A549 (cell line): ENCODE data around the gene SLC38A11. TPM values are rescaled to one million over a fixed set of nuclear protein-coding genes. Genes with fewer than 3 reads are reported as not detected.
"Not testable (repeated sequence)": the region's sequence is repeated elsewhere in the genome, so short reads cannot be mapped to it uniquely, and the experiment has no call there.

ENCODE experiments used
- ATAC-seq, 2 experiments: fragments of 200-7000 bp in 1 of 2; fragments of >200 bp in 1 of 2; cut with Nextera tagmentation in 1 of 2; cut with Tn5 transposase in 1 of 2; 3 replicates each; pipeline versions ENCODE4 v1.8.0 to v1.9.1; 2018 to 2020; ENCODE audit warnings: mild to moderate bottlenecking in 1 of 2, moderate library complexity in 1 of 2
- CTCF ChIA-PET: fragments of 300-600 bp; sonication (Branson Sonifier 250); formaldehyde crosslinking; extraction: SDS; loops from one replicate; lab custom pipeline; 2021; ENCODE audit warnings: antibody characterized with exemption, inconsistent platforms; lab: Yijun Ruan, JAX
- POLR2A ChIA-PET: fragments of 350-600 bp; formaldehyde crosslinking; extraction: SDS; loops from one replicate; lab custom pipeline; 2021; ENCODE audit warnings: antibody characterized with exemption, inconsistent platforms; lab: Yijun Ruan, JAX
- DNase-seq, 2 experiments: peaks; one replicate each; pipeline versions ENCODE4 v3.0.0 to v3.0.0-alpha.2; 2011 to 2016; ENCODE audit warnings: low read depth in 1 of 2, low spot score in 1 of 2
- FAIRE-seq: peaks from 2 replicates; lab custom pipeline; 2011; peaks lifted over from hg19 to GRCh38; lab: Jason Lieb, UNC
- H3K27ac ChIP-seq, 2 experiments: fragments of >200 bp; sonication (Bioruptor Twin); formaldehyde crosslinking; 3 replicates each; pipeline ENCODE4 v1.5.1; 2016 to 2017
- H3K4me1 ChIP-seq: fragments of >200 bp; sonication (Bioruptor Twin); formaldehyde crosslinking; 3 replicates; pipeline ENCODE4 v1.6.1; 2016
- H3K4me2 ChIP-seq: fragments of >200 bp; sonication (Bioruptor Twin); formaldehyde crosslinking; 3 replicates; pipeline ENCODE4 v1.6.1; 2016
- H3K4me3 ChIP-seq: fragments of >200 bp; sonication (Bioruptor Twin); formaldehyde crosslinking; 3 replicates; pipeline ENCODE4 v1.5.1; 2016
- H3K9me3 ChIP-seq: fragments of >200 bp; sonication (Bioruptor Twin); formaldehyde crosslinking; 3 replicates; pipeline ENCODE4 v1.6.1; 2016
- BHLHE40 ChIP-seq: IDR thresholded peaks from 2 replicates; pipeline ENCODE4 v1.6.1; 2012; ENCODE audit warnings: low read depth, low read length, inconsistent platforms
- CEBPB ChIP-seq, 2 experiments: fragments of >200 bp in 1 of 2; sonication (Bioruptor Twin) in 1 of 2; formaldehyde crosslinking in 1 of 2; IDR thresholded peaks; 2 replicates each; pipeline ENCODE4 v1.6.1; 2012 to 2016
- EHMT2 ChIP-seq: fragments of 200-600 bp; sonication (generic); IDR thresholded peaks from 2 replicates; pipeline ENCODE4 v1.6.1; 2016; ENCODE audit warnings: antibody characterized with exemption, low read depth, mild to moderate bottlenecking, moderate library complexity
- ESRRA ChIP-seq: fragments of 150-350 bp; IDR thresholded peaks from 2 replicates; pipeline ENCODE4 v1.6.1; 2014; ENCODE audit warnings: mild to moderate bottlenecking, low read length, borderline replicate concordance
- HEYL ChIP-seq: fragments of 250-450 bp; sonication (Bioruptor Pico); IDR thresholded peaks from 2 replicates; pipeline ENCODE4 v1.8.0; 2021; ENCODE audit warnings: mild to moderate bottlenecking, moderate library complexity
- HOXB5 ChIP-seq: fragments of 250-450 bp; sonication (Bioruptor Pico); IDR thresholded peaks from 2 replicates; pipeline ENCODE4 v1.5.0; 2020; ENCODE audit warnings: mild to moderate bottlenecking, moderate library complexity
- KDM1A ChIP-seq: fragments of 200-600 bp; sonication (generic); IDR thresholded peaks from 2 replicates; pipeline ENCODE4 v1.6.1; 2016; ENCODE audit warnings: low read depth, mild to moderate bottlenecking
- MAZ ChIP-seq: fragments of 150-350 bp; IDR thresholded peaks from 2 replicates; pipeline ENCODE4 v1.6.1; 2014; ENCODE audit warnings: antibody characterized with exemption, low read depth, low read length, borderline replicate concordance
- NPAS2 ChIP-seq: fragments of 250-450 bp; sonication (Bioruptor Pico); IDR thresholded peaks from 2 replicates; pipeline ENCODE4 v1.8.0; 2022; ENCODE audit warnings: mild to moderate bottlenecking, moderate library complexity, borderline replicate concordance
- POLR2A ChIP-seq: IDR thresholded peaks from 2 replicates; pipeline ENCODE4 v1.6.1; 2012; ENCODE audit warnings: mild to moderate bottlenecking, low read length
- POLR2AphosphoS2 ChIP-seq: conservative IDR thresholded peaks from 2 replicates; pipeline ENCODE4 v1.6.1; 2012; ENCODE audit warnings: low read length, improper control_type of control experiment, inconsistent platforms
- RAD21 ChIP-seq, 2 experiments: fragments of >200 bp in 1 of 2; sonication (Bioruptor Twin) in 1 of 2; formaldehyde crosslinking in 1 of 2; IDR thresholded peaks in 1 of 2; conservative IDR thresholded peaks in 1 of 2; 2 replicates in 1 of 2; 3 replicates in 1 of 2; pipeline ENCODE4 v1.6.1; 2012 to 2018; ENCODE audit warnings: inconsistent platforms in 1 of 2
- RARB ChIP-seq: fragments of 250-450 bp; sonication (Bioruptor Pico); IDR thresholded peaks from 2 replicates; pipeline ENCODE4 v1.8.0; 2021; ENCODE audit warnings: mild to moderate bottlenecking, moderate library complexity
- RCOR1 ChIP-seq: fragments of 150-350 bp; IDR thresholded peaks from 2 replicates; pipeline ENCODE4 v1.6.1; 2014; ENCODE audit warnings: antibody characterized with exemption, low read length, low read depth
- ZNF302 ChIP-seq: fragments of 250-450 bp; sonication (Bioruptor Pico); IDR thresholded peaks from 2 replicates; pipeline ENCODE4 v1.9.0; 2021; ENCODE audit warnings: inconsistent platforms, mild to moderate bottlenecking, moderate library complexity
- ZSCAN20 ChIP-seq: fragments of 250-450 bp; sonication (Bioruptor Pico); IDR thresholded peaks from 2 replicates; pipeline ENCODE4 v1.8.0; 2022; ENCODE audit warnings: mild to moderate bottlenecking, moderate library complexity
- WGBS: methylation state at CpG from one replicate; pipeline ENCODE4 v1.1.6; 2017; ENCODE audit errors: missing lambda C conversion rate; 5-methylcytosine and 5-hydroxymethylcytosine counted together
- polyA plus RNA-seq, 4 experiments: library from polyadenylated mRNA; depleted of rRNA in 3 of 4; stranded (reverse); fragments of >200 nt; fragmentation: RNase III in 1 of 4; extraction: RNeasy Plus Mini Kit Qiagen cat#74134 plus additional on column Dnase treatment in 1 of 4; gene quantifications; 2 replicates in 3 of 4; 3 replicates in 1 of 4; pipeline ENCODE4 v1.2.3, GENCODE V29; 2011 to 2017
- TF ChIP-seq, protein P1 (sequence below): fragments of >200 bp; sonication (Bioruptor Twin); formaldehyde crosslinking; IDR thresholded peaks from 2 replicates; pipeline ENCODE4 v1.6.1; 2016
- TF ChIP-seq, protein P2 (sequence below): IDR thresholded peaks from 2 replicates; pipeline ENCODE4 v1.6.1; 2012
- TF ChIP-seq, protein P3 (sequence below): IDR thresholded peaks from 2 replicates; pipeline ENCODE4 v1.6.1; 2012
- TF ChIP-seq, protein P4 (sequence below): fragments of 200-600 bp; sonication (generic); IDR thresholded peaks from 2 replicates; pipeline ENCODE4 v1.6.1; 2016; ENCODE audit warnings: antibody characterized with exemption, mild to moderate bottlenecking, moderate library complexity

Gene SLC38A11
- polyA plus RNA-seq, 2 of the 4 experiments (the other 2 are of a cell fraction), result 0.05 to 0.22 TPM

DNA sequence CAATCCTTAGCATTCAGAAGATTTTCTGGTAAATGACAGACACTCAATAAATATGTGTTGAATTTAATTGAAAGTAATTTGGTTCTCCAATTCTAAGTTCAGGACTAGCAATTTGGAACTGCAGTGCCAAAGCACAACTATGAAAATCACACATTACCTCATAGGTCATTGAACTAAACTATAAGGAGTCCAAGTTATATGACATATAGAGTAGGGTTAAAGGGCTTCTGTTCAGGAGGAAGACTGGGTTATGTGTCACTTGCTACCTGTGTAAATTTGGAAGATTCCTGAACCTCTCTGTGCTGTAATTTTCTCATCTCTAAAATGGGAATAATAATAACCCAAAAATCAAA lies 85.9 kb downstream of the SLC38A11 start:
- CTCF ChIA-PET, result no interaction called here
- Histone ChIP-seq H3K9me3 (no peaks in the 10 kb centered on the region), H3K4me1 (no peaks in the 10 kb centered on the region), H3K4me3 (no peak overlapping the region)
- no peak for DNase-seq
- TF ChIP-seq HEYL (CRISPR knock-in tag), result no peak
- TF ChIP-seq RAD21 (conservative IDR thresholded peaks at IDR 0.05 in 1 of 2, IDR thresholded peaks at IDR 0.05 in 1 of 2), result no peak
- TF ChIP-seq, protein P1, sequence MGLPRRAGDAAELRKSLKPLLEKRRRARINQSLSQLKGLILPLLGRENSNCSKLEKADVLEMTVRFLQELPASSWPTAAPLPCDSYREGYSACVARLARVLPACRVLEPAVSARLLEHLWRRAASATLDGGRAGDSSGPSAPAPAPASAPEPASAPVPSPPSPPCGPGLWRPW, result no peak
- TF ChIP-seq BHLHE40, result no peak
- no peak for TF ChIP-seq RARB (CRISPR knock-in tag)
- no peak for TF ChIP-seq POLR2AphosphoS2
- TF ChIP-seq, protein P2, sequence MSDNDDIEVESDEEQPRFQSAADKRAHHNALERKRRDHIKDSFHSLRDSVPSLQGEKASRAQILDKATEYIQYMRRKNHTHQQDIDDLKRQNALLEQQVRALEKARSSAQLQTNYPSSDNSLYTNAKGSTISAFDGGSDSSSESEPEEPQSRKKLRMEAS, result no peak
- TF ChIP-seq, all 56 proteins: peak for 0
- Histone ChIP-seq H3K27ac (no peak overlapping the region), H3K4me2 (no peak overlapping the region)
- no peak for FAIRE-seq
- POLR2A ChIA-PET, result no interaction called here
- ATAC-seq, result no peak

DNA sequence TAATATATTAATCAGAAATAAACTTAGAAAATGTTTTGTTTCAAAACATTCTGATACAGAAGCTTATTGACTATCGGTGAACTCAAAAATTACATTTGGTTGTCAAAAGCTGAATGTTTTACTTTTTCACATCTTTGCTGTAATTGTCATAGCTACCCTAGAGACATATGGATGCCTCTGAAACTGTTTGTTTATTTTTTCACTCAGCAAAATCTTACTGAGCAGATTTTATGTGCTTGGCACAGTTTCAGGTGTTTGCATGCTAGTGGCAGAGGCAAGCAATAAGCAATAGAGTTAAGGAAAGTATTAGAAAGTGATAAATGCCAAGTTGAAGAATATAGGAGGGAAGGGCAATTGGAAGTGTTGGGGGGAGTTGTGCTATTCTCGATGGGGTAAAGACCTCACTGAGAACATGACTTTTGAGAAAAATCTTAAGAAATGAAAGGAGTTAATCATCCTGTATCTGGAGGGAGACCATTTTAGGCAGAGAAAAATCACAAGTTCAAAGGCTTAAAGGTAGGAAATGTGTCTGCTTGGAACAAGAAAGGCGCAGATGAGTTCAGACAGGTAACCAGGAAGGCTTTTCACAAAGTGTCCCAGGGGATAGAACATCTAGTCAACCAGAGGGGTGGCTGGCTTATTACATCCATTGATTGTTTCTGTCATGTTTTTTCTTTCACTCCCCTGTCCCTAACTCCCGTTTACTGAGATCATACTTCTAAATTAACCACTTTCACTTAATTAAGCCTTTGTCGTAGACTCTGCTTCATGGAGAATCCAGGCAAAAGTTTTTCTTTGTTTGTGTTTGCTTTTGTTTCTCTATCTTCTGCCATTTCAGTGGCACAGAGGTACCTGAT lies 86.5 kb downstream of the SLC38A11 start:
- TF ChIP-seq ESRRA (no peak), CEBPB (IDR thresholded peaks at IDR 0.05) (no peak), POLR2A (no peak), ZSCAN20 (CRISPR knock-in tag) (no peak), HOXB5 (CRISPR knock-in tag) (no peak), ZNF302 (CRISPR knock-in tag) (no peak), RCOR1 (no peak)
- TF ChIP-seq, protein P2, result no peak
- Histone ChIP-seq H3K4me3 (no peak overlapping the region), H3K4me1 (no peaks in the 10 kb centered on the region), H3K9me3 (no peaks in the 10 kb centered on the region), H3K4me2 (no peak overlapping the region), H3K27ac (no peak overlapping the region)
- FAIRE-seq, result no peak
- POLR2A ChIA-PET, result no interaction called here
- 85% methylated on average over 5 of the region's 5 CpGs for WGBS
- CTCF ChIA-PET, result no interaction called here
- no peak for DNase-seq
- no peak for ATAC-seq

DNA sequence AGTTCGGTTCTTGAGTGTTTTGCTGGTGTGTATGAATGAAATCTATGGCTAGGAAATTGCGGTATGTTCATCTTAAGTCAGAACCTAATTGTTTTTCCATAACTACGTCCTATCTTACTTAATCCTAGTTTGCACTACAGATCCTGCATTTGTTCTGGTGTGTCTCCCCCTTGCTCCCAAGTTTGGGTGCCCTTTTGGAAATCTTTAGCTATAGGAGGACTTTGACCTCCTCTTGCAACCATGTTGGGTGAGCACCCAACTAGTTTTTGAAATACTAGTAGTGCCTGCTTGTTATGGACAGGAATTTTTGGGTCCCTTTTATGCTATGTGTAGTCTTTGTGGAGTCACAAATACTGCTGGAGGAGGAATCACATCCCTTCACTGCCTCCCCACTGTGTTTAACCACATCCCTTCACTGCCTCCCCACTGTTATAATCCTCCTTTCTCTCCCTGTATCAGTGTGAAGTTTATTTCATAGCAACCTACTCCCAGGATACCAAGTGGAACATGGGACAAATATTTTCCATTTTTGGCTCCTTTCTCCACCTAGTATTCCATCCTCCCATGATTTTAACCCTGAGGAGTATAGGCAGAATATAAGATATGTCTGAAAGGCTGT lies 87.4 kb downstream of the SLC38A11 start:
- Histone ChIP-seq H3K27ac (no peak overlapping the region), H3K9me3 (no peaks in the 10 kb centered on the region), H3K4me1 (no peaks in the 10 kb centered on the region), H3K4me3 (no peak overlapping the region), H3K4me2 (no peak overlapping the region)
- POLR2A ChIA-PET, result no interaction called here
- DNase-seq (no peak), ATAC-seq (no peak), FAIRE-seq (no peak)
- WGBS, result 39% methylated on average over 3 of the region's 3 CpGs
- TF ChIP-seq, protein P3, sequence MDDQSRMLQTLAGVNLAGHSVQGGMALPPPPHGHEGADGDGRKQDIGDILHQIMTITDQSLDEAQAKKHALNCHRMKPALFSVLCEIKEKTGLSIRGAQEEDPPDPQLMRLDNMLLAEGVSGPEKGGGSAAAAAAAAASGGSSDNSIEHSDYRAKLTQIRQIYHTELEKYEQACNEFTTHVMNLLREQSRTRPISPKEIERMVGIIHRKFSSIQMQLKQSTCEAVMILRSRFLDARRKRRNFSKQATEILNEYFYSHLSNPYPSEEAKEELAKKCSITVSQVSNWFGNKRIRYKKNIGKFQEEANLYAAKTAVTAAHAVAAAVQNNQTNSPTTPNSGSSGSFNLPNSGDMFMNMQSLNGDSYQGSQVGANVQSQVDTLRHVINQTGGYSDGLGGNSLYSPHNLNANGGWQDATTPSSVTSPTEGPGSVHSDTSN, result no peak
- TF ChIP-seq, protein P4, sequence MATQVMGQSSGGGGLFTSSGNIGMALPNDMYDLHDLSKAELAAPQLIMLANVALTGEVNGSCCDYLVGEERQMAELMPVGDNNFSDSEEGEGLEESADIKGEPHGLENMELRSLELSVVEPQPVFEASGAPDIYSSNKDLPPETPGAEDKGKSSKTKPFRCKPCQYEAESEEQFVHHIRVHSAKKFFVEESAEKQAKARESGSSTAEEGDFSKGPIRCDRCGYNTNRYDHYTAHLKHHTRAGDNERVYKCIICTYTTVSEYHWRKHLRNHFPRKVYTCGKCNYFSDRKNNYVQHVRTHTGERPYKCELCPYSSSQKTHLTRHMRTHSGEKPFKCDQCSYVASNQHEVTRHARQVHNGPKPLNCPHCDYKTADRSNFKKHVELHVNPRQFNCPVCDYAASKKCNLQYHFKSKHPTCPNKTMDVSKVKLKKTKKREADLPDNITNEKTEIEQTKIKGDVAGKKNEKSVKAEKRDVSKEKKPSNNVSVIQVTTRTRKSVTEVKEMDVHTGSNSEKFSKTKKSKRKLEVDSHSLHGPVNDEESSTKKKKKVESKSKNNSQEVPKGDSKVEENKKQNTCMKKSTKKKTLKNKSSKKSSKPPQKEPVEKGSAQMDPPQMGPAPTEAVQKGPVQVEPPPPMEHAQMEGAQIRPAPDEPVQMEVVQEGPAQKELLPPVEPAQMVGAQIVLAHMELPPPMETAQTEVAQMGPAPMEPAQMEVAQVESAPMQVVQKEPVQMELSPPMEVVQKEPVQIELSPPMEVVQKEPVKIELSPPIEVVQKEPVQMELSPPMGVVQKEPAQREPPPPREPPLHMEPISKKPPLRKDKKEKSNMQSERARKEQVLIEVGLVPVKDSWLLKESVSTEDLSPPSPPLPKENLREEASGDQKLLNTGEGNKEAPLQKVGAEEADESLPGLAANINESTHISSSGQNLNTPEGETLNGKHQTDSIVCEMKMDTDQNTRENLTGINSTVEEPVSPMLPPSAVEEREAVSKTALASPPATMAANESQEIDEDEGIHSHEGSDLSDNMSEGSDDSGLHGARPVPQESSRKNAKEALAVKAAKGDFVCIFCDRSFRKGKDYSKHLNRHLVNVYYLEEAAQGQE, result no peak
- TF ChIP-seq RAD21 (conservative IDR thresholded peaks at IDR 0.05 in 1 of 2, IDR thresholded peaks at IDR 0.05 in 1 of 2) (no peak), ESRRA (no peak), NPAS2 (no peak), MAZ (no peak), KDM1A (no peak), EHMT2 (no peak), POLR2AphosphoS2 (no peak)
- TF ChIP-seq, protein P2, result no peak
- CTCF ChIA-PET, result interaction anchor here (1.3 kb wide), 1 partner anchor 26 kb away, joined by 4 read pairs; the partner anchor contains the start of gene COBLL1

DNA sequence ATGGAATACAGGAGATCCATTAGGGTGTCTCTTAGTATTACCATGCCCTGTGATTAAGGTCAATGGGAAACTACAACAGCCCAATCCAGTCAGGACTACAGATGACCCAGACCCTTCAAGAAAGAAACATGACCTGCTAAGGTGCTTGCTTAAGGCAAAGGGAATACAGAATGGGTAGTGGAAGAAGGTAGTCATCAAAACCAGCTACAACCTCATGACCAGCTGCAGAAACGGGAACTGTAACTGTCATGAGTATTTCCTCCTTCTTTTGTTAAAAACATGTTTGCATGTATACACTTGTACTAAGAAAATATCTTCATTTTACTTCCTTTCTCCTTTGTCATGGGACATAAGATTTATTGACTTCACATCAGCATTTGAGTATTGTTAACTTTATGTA lies 88.9 kb downstream of the SLC38A11 start:
- H3K4me2 ChIP-seq, ATAC-seq: not testable (repeated sequence)

More for the DNA sequence above, 88.9 kb downstream of the SLC38A11 start:
- H3K27ac ChIP-seq, DNase-seq, CTCF ChIA-PET, H3K4me1 ChIP-seq, H3K4me3 ChIP-seq, H3K9me3 ChIP-seq, POLR2A ChIA-PET, FAIRE-seq: not testable (repeated sequence)
- WGBS, result 67% methylated on average over 1 of the region's 1 CpG
